GM12892 (cell line): ENCODE data around the gene TMEM168.

ENCODE experiments used
- POLR2A ChIP-seq: IDR thresholded peaks from 2 replicates; pipeline ENCODE4 v1.6.1; 2011; ENCODE audit warnings: low read depth, low read length, control low read depth
- POLR2AphosphoS5 ChIP-seq: IDR thresholded peaks from 2 replicates; pipeline ENCODE4 v1.6.1; 2011; ENCODE audit warnings: low read depth, low read length, control low read depth
- TAF1 ChIP-seq: IDR thresholded peaks from 2 replicates; pipeline ENCODE4 v1.6.1; 2011; ENCODE audit warnings: low read depth, mild to moderate bottlenecking, control low read depth, low read length, borderline replicate concordance

DNA sequence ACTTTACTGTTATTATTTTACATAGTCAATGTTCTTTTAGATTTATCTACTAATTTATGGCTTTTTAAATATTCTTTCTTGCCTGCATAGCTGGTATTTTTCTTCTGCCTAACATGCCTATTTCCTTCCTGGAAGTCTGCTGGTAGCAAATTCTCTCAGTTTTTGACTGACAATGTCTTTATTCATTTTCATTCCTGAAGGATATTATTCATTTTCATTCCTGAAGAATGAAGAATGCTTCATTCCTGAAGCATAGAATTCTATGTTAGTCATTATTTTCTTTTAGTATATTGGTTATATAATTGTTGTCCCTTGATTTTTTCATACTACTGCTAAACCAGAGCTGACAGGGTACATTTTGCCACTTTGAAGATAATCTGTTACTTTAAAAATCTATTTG, 41.8 kb downstream of the TMEM168 start:
- no peak for TF ChIP-seq POLR2AphosphoS5
- TF ChIP-seq POLR2A, result no peak
- TF ChIP-seq TAF1, result no peak
